NCI-H146 (cell line): Measurements from ENCODE around the gene SYVN1.
A peak's percentile ranks its signal among the peaks of the same experiment; 100 is the strongest.

Experiments
- DNase-seq: peaks from one replicate; lab custom pipeline; 2025; lab: John Stamatoyannopoulos, UW

The SYVN1 gene

DNA sequence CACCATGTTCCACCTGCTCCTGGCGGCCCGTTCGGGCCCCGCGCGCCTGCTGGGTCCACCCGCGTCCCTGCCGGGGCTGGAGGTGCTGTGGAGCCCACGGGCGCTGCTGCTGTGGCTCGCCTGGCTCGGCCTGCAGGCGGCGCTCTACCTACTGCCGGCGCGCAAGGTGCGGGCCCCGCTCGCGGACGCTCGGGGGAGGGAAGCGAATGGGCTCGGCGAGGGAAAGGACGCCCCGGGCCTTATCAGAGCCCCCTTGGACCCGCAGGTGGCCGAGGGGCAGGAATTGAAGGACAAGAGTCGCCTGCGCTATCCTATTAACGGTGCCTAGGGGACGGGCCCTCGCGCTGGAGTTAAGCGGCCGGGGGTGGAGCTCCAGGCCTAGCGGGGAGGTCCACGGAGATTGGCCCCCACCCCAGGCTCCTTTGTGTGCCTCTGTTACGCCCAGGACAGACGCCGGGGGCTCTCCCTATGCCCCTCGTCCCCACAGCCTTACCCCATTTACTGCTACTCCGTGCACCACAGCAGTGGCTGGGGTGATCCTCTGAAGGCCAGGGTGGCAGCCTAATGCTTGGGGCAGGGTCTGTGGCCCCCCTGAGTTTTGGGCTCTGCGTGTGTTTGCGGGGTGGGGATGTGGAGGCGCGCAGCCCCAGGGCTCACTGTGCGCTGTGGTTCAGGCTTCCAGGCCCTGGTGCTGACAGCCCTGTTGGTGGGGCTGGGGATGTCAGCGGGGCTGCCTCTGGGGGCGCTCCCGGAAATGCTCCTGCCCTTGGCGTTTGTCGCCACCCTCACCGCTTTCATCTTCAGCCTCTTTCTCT, 21.6 kb downstream of the SYVN1 start:
- peak; percentile 81 for DNase-seq

DNA sequence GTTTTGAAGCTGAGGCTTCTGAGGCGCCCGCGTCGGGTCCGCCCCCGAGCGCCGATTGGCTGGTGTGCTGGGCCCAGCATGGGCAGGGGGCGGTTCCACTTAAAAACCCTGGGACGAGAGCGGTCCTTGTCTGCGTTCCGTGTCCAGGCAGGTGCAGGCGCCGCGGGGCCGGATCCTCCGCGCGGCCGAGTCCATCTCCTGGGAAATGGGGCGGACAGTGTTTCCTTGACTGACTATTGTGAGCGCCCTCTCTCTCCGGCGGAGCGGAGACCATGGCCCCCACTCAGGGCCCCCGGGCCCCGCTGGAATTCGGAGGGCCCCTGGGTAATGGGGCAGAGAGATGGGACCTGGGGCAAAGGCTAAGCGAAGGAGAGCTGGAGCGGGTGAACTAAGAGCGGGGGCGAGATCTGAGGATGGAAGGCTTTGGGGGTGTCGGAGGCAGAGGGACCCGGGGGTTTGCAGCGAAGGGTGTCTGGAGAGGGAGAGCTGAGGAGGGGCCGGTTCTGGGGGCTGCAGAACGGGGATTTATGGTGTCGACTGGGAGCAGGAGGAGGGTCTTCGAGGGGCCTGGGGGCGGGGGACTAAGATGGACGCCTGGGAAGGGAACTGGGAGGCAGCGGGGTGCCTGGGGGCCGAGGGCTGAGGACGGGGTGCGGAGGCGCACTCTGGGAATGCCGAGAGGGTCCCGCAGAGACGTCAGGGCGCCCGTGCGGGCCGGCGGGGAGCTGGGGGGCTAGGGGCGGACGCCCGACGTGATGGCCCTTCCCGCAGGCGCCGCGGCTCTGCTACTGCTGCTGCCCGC, 22.4 kb downstream of the SYVN1 start, which contains the start of gene TM7SF2:
Gene TM7SF2 (plus strand): TSS at position 129 of the 802 bp plus-strand sequence. CDS start 144 bp downstream, at position 273.
- peak; percentile 98 for DNase-seq

- no peak for DNase-seq
Observed at GRCh38 chr11:65111159-65111743, 23.1 kb downstream of the SYVN1 start.

DNA sequence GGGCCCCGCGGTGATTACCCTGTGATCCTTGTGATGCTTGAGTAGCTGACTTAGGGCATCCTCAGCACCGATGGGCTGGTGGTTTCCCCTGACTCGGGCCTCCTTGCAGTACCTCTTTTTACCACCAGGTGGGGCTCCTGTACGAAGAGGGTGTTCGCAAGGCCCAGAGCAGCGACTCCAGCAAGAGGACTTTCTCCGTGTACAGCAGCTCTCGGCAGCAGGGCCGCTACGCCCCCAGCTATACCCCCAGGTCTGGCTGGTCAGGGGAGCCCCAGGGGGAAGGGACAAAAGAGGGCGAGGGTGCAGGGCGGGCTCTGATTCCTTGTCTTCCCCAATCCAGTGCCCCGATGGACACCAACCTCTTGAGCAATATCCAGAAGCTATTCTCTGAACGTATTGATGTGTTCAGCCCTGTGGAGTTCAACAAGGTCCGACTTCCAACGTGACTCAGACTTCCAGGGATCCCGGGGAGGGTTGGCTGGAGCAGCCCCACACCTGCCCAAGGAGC, 23.9 kb downstream of the SYVN1 start:
- peak; percentile 76 for DNase-seq

DNA sequence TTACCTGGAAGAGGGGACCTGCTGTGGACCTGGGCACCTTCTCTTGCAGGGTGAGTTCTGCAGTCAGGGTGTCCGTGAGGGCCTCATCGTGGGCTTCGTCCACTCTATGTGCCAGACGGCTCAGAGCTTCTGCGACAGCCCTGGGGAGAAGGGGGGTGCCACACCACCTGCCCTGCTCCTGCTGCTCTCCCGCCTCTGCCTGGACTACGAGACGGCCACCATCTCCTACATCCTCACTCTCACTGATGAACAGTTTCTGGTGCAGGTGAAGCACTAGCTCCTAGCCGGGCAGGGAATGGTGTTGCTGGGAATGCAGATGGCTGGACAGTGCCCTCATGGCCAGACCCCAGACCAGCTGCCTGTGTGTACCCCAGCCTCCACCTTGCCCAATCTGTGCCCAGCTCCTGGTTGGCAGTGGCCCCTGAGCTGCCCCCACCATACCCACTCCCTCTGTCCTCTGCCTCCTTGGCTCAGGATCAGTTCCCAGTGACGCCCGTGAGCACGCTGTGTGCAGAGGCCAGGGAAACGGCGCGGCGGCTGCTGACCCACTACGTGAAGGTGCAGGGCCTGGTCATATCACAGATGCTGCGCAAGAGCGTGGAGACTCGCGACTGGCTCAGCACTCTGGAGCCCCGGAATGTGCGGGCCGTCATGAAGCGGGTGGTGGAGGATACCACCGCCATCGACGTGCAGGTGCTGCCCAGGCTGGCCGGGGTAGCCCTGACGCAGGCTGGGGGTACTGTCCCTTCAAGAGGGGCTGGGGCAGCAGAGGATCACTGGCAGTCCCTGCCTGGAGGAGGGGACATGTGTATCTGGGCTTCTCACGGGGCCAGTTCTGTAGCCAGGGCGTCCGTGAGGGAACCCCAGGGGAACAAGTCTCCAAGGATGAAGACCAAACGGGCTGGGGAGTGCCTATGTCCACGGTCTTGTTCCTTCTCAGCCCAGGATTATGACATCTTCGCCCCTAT, 24.8 kb downstream of the SYVN1 start:
- DNase-seq = no peak

DNA sequence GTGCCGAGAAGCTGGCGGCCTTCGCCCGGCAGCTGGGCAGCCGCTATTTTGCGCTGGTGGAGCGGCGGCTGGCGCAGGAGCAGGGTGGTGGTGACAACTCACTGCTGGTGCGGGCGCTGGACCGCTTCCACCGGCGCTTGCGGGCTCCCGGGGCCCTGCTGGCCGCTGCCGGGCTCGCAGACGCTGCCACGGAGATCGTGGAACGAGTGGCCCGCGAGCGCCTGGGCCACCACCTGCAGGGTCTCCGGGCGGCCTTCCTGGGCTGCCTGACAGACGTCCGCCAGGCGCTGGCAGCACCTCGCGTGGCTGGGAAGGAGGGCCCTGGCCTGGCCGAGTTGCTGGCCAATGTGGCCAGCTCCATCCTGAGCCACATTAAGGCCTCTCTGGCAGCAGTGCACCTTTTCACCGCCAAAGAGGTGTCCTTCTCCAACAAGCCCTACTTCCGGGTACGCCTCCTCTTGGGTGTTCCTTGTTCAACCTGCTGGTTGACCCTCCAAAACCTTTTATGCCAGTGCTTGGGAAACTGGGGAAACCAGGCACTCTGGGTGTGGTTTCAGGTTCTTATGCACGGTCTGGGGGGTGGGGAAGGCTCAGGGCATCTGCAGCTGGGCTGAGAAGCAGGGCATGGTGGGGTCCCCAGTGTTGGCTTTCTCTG, 25.7 kb downstream of the SYVN1 start:
- no peak for DNase-seq

GRCh38 chr11:65107751-65108468, 26.4 kb downstream of the SYVN1 start:
- DNase-seq = no peak

DNA sequence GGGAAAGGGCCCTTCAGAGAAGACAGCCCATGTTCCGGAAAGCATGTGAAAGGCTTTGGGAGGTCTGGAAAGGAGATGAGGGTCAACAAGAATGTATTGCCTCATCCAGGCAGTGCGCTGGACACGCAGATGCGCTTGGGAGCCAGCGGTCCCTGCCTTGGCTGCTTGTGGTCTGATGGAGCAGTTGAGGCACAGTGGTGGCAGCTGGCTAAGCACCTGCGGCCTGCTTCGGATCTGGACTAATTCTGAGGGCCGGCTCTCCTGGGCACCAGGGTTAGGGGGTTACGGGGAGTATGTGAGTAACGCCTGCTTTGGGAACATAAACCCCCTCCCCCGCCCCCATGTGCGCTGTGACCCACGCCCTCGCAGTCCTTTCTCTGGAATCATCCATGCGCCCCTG, 27.2 kb downstream of the SYVN1 start:
- DNase-seq = no peak

GRCh38 chr11:65104628-65105027, 29.7 kb downstream of the SYVN1 start:
- DNase-seq = no peak

- DNase-seq = no peak
Observed at GRCh38 chr11:65103476-65103875, 30.8 kb downstream of the SYVN1 start.

DNA sequence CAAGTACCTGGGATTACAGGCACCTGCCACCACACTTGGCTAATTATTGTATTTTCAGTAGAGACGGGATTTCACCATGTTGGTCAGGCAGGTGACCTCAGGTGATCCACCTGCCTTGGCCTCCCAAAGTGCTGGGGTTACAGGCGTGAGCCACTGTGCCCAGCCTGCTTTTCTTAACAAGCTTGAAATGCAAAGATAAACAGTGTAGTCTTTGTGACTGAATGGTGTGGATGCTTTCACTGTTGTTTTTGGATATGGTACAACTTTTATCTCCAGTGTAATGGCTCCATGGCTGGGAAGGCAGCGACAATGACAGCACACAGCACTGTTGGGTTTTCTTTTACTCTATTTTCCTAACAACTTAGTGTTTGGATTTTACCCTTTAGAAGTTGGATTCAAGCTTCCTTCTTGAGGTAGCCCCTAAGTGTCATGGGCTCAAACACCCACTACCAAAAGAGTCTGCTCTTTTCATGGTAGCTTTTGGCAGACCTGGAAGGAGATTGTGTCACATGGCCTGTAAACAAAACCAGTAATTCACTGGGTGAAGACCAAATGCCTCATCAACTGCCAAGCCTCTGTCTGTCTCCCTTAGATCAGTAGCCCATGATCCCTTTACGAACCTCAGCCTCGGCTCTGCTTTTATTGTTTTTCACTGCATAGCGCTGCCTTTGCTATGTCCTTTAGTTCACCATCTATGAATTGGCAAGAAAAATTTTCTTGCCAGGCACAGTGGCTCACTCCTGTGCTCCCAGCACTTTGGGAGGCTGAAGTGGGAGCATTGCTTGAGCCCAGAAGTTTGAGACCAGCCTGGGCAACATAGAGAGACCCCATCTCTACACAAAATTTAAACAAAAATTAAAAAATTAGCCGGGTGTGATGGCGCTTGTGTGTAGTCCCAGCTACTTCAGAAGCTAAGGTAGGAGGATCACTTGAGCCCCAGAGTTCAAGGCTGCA, 31.9 kb downstream of the SYVN1 start:
- no peak for DNase-seq

- DNase-seq = no peak
Observed at GRCh38 chr11:65100674-65101350, 33.5 kb downstream of the SYVN1 start.

GRCh38 chr11:65096926-65097325, 37.4 kb downstream of the SYVN1 start:
- no peak for DNase-seq

DNA sequence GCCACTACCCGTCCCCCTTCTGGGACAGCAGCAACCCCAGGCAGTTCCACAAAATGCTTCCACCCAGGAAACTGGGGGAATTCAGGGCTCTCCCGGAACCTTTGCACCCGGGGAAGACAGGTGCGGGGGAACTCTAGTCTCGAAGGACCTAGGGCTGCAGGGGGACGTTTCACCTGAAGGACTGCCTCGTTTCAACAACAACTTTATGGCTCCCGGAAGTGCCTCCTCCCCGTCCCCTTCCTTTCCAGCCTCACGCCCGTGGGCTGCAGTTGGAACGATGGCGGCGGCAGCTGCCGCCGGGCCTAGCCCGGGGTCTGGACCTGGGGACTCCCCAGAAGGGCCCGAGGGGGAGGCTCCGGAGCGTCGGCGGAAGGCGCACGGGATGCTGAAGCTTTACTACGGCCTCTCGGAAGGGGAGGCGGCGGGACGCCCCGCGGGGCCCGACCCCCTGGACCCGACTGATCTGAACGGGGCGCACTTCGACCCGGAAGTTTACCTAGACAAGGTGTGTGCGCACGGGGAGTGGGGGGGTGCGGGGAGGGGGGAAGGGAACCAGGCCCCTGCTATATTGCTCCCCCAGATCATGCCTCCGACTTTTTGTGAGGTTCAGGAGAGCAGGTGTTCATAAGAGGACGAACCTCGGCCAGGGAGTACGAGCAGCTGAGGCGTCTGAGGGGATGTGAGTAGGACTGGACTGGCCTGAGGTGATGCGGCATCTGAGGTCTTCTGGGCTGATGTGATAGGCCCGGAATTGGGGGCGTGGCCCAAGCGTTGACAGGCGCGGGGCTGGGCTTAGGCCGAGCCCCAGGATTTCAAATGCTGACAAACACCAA, 38.1 kb downstream of the SYVN1 start, which contains the start of gene VPS51:
Gene VPS51 (plus strand): TSS at position 241 of the 833 bp plus-strand sequence. CDS start 37 bp downstream, at position 278.
- DNase-seq = peak; percentile 91

GRCh38 chr11:65095427-65095826, 38.9 kb downstream of the SYVN1 start:
- no peak for DNase-seq

DNA sequence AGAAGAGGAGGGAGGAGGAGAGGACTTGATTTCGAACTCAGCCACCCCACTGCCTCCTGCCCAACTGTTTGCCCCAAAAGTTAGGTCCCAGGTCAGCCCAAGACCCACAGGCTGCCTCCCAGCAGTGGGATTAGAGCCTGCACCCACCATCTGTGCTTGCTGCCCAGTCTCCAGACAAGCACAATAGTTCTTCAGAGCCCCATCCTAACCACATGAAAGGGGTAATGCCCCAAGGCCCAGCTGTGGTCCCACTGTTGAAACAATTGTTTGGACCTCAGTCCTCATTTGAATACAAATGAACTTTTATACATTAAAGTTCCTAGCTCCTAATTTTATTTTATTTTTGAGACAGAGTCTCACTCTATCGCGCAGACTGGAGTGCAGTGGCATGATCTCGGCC, 43.7 kb downstream of the SYVN1 start:
- no peak for DNase-seq

DNA sequence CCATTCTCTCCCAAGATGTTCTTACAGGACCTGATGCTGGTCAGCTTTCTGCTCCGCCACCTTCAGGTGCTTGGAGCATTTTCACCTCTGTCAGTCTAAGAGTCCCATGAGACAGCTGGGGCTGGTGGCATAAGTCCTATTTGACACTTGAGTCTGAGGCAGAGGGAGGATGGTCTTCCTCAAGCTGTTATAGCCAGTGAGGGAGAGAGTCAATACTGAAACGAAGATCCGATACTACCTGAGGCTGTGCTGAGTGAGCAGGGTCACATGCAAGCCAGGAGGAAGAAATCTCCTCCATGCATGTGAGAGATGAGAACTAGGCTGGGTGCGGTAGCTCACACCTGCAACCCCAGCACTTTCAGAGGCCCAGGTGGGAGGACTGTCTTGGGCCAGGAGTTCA, 44.7 kb downstream of the SYVN1 start:
- DNase-seq = no peak
